ENCODE results near the gene CACNA1H.

CACNA1H gene

GRCh38 chr16:1256874-1257322 is 104.0 kb downstream of the CACNA1H start:
- Histone ChIP-seq H3K4me3 (ENCODE audit: low read depth, low read length) (no peak overlapping the region), H3K27me3 (peaks cover 45% of the 10 kb centered on the region), H3K9me3 (no peaks in the 10 kb centered on the region), H3K36me3 (no peaks in the 10 kb centered on the region), H3K4me1 (no peaks in the 10 kb centered on the region)
- TF ChIP-seq, protein P1, sequence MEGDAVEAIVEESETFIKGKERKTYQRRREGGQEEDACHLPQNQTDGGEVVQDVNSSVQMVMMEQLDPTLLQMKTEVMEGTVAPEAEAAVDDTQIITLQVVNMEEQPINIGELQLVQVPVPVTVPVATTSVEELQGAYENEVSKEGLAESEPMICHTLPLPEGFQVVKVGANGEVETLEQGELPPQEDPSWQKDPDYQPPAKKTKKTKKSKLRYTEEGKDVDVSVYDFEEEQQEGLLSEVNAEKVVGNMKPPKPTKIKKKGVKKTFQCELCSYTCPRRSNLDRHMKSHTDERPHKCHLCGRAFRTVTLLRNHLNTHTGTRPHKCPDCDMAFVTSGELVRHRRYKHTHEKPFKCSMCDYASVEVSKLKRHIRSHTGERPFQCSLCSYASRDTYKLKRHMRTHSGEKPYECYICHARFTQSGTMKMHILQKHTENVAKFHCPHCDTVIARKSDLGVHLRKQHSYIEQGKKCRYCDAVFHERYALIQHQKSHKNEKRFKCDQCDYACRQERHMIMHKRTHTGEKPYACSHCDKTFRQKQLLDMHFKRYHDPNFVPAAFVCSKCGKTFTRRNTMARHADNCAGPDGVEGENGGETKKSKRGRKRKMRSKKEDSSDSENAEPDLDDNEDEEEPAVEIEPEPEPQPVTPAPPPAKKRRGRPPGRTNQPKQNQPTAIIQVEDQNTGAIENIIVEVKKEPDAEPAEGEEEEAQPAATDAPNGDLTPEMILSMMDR (IDR thresholded peaks at IDR 0.05; ENCODE audit: low read depth, low read length) = no peak
- DNase-seq = no peak

DNA sequence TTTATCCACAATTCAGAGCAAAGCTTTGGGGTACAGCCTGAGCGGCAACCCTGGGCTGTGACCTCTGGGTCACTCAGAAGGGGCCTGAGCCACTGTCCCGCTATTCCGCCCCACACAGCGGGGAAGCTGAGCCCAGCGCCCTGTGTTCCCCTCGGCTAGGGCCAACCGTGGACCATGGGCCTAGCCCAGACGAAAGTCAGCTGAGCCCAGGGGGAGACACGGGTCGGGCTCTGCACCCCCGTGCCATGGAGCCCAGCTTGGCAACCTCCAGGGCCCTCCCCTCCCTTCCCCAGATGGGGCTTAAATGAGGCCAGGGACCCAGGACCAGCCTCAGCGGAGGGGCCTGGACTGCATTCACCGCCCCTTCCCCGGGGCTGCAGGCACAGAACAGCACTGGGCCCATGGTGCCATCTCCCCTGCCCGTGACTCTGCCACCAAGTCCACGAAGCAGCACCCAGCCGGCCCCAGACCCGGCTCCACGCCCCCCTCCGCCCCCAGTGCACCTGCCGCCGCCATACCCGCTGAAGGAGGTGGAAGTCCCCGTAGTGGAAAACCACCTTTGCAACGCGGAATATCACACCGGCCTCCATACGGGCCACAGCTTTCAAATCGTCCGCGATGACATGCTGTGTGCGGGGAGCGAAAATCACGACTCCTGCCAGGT is 104.8 kb downstream of the CACNA1H start:
- Histone ChIP-seq H3K27me3 (peaks cover 52% of the 10 kb centered on the region), H3K9me3 (no peaks in the 10 kb centered on the region)

GRCh38 chr16:1258225-1258600 is 105.3 kb downstream of the CACNA1H start:
- peaks cover 58% of the 10 kb centered on the region for H3K27me3 ChIP-seq
- H3K36me3 ChIP-seq = no peaks in the 10 kb centered on the region
- TF ChIP-seq, protein P1 (IDR thresholded peaks at IDR 0.05; ENCODE audit: low read depth, low read length) = no peak
- H3K4me1 ChIP-seq = no peaks in the 10 kb centered on the region
- DNase-seq = no peak
- no peaks in the 10 kb centered on the region for H3K9me3 ChIP-seq
- no peak overlapping the region for H3K4me3 ChIP-seq (ENCODE audit: low read depth, low read length)

More for the DNA sequence above, 104.8 kb downstream of the CACNA1H start:
- no peaks in the 10 kb centered on the region for H3K4me1 ChIP-seq
- no peak for DNase-seq
- H3K4me3 ChIP-seq (ENCODE audit: low read depth, low read length) = no peak overlapping the region
- H3K36me3 ChIP-seq = no peaks in the 10 kb centered on the region
- TF ChIP-seq, protein P1 (IDR thresholded peaks at IDR 0.05; ENCODE audit: low read depth, low read length) = no peak

DNA sequence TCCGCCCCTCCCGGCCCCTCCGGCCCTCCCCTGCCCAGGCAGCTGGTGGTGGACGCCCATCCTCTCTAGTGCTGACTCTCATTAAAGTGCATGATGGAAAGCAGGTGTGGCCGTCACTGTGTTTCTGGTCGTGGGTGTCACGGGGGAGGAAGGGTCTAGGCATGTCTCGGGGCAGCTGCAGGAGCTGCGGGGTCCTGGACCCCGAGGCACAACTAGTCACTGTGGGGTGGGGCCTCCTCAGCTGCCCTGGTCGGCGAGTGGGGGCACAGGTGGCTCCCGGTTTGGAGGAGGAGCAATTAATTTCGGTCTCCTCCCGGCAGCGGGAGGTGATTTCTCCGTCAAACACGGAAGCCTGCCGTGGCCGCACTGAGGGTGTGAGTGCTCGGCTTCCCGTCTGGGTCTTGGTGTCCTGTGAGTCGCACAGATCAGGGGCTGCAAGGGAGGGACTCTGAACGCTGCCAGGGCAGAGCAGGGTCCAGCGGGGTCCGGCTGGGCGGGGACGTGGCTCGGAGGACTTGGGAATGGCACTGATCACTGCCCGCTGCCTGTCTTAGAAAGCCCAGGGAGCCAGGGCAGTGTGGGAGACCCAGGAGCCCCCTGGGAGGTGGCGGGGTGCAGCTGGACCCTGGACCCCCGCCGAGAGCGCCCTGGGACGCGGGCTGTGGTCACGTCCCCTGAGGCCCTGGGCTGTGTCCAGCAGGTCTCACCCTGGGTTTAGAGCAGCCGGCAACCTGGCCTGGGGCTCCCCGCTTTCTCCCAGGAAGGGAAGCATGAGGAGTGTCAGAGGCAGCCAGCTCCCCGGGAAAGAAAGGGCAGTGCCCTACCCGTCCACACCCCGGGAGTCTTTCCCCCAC is 106.2 kb downstream of the CACNA1H start:
- TF ChIP-seq, protein P1 (IDR thresholded peaks at IDR 0.05; ENCODE audit: low read depth, low read length) = no peak
- no peak for DNase-seq
- peaks cover 67% of the 10 kb centered on the region for H3K27me3 ChIP-seq
- H3K9me3 ChIP-seq = no peaks in the 10 kb centered on the region
- H3K36me3 ChIP-seq = no peaks in the 10 kb centered on the region
- H3K4me3 ChIP-seq (ENCODE audit: low read depth, low read length) = no peak overlapping the region
- no peaks in the 10 kb centered on the region for H3K4me1 ChIP-seq

GRCh38 chr16:1259760-1260068 is 106.8 kb downstream of the CACNA1H start:
- H3K27me3 ChIP-seq = peaks cover 69% of the 10 kb centered on the region
- TF ChIP-seq, protein P1 (IDR thresholded peaks at IDR 0.05; ENCODE audit: low read depth, low read length) = no peak
- no peak overlapping the region for H3K4me3 ChIP-seq (ENCODE audit: low read depth, low read length)
- no peak for DNase-seq
- no peaks in the 10 kb centered on the region for H3K4me1 ChIP-seq
- H3K9me3 ChIP-seq = no peaks in the 10 kb centered on the region
- H3K36me3 ChIP-seq = no peaks in the 10 kb centered on the region

Data from BE2C (cell line).